K562 (cell line): Measurements from ENCODE around the gene HOXB6. TPM values are rescaled to one million over a fixed set of nuclear protein-coding genes. Genes with fewer than 3 reads are reported as not detected.
A peak's percentile ranks its signal among the peaks of the same experiment; 100 is the strongest.

Experiments
- ATAC-seq: fragments of 200-7000 bp; cut with Tn5 transposase; 3 replicates; pipeline ENCODE4 v1.9.1; 2020; ENCODE audit warnings: moderate library complexity
- BruUV-seq: library from RNA; stranded (reverse); fragments of 400-500 nt; replicated peaks from 2 replicates; lab custom pipeline; 2021; lab: Mats Ljungman, UMichigan
- CTCF ChIA-PET: fragments of 300-600 bp; formaldehyde crosslinking; extraction: SDS; loops from one replicate; lab custom pipeline; 2021; ENCODE audit warnings: low intra/inter-chr PET ratio; lab: Yijun Ruan, JAX
- POLR2A ChIA-PET: fragments of 300-600, 350-650 bp; sonication (Branson Sonifier 250); formaldehyde crosslinking; extraction: SDS; loops from one replicate; lab custom pipeline; 2021; ENCODE audit warnings: antibody characterized with exemption, inconsistent platforms; lab: Yijun Ruan, JAX
- DNase-seq, 4 experiments: peaks; one replicate each; pipeline versions ENCODE4 v3.0.0 to v3.0.0-alpha.2; 2011 to 2018; ENCODE audit warnings: low spot score in 3 of 4, mixed read lengths in 3 of 4; ENCODE audit errors: extremely low read depth in 1 of 4
- FAIRE-seq: peaks from 2 replicates; lab custom pipeline; 2011; peaks lifted over from hg19 to GRCh38; lab: Jason Lieb, UNC
- H2AFZ ChIP-seq: 2 replicates; pipeline ENCODE4 v1.6.0; 2011; ENCODE audit warnings: low read depth, low read length, control low read depth, inconsistent platforms
- H3K27ac ChIP-seq: fragments of 200-600 bp; 3 replicates; pipeline ENCODE4 v1.8.0; 2011; ENCODE audit warnings: low read depth, mild to moderate bottlenecking, control low read depth, inconsistent platforms, low read length, moderate library complexity, mixed read lengths; ENCODE audit errors: extremely low read depth
- H3K27me3 ChIP-seq, 2 experiments: fragments of 300-600 bp in 1 of 2; 2 replicates in 1 of 2; 3 replicates in 1 of 2; pipeline versions ENCODE4 v1.6.0 to v1.8.0; 2011; ENCODE audit warnings: inconsistent platforms in 2 of 2, low read length in 2 of 2, mild to moderate bottlenecking in 1 of 2, mixed read lengths in 1 of 2, moderate library complexity in 1 of 2; ENCODE audit not compliant: control insufficient read depth in 2 of 2, insufficient read depth in 2 of 2
- H3K36me3 ChIP-seq: fragments of 300-600 bp; 3 replicates; pipeline ENCODE4 v1.8.0; 2011; ENCODE audit warnings: mild to moderate bottlenecking, low read length, inconsistent platforms; ENCODE audit not compliant: control insufficient read depth, insufficient read depth
- H3K4me1 ChIP-seq, 2 experiments: fragments of 200-600 bp in 1 of 2; replicated peaks in 1 of 2; 2 replicates in 1 of 2; 3 replicates in 1 of 2; pipeline versions ENCODE4 v1.5.1 to v1.8.0; 2011; ENCODE audit warnings: inconsistent platforms in 2 of 2, low read length in 2 of 2, mild to moderate bottlenecking in 1 of 2, mixed read lengths in 1 of 2, moderate library complexity in 1 of 2; ENCODE audit not compliant: control insufficient read depth in 2 of 2, insufficient read depth in 2 of 2
- H3K4me2 ChIP-seq: 2 replicates; pipeline ENCODE4 v1.6.1; 2011; ENCODE audit warnings: low read length, control low read depth, inconsistent platforms, mixed read lengths; ENCODE audit not compliant: insufficient read depth
- H3K4me3 ChIP-seq: fragments of 200-600 bp; sonication (generic), shearing (Covaris generic); 2 replicates; pipeline ENCODE4 v1.5.1; 2016; ENCODE audit warnings: control low read depth, inconsistent platforms
- H3K79me2 ChIP-seq: fragments of 200-600 bp; 3 replicates; pipeline ENCODE4 v1.8.0; 2011; ENCODE audit warnings: low read length, inconsistent platforms; ENCODE audit not compliant: control insufficient read depth, insufficient read depth
- H3K9ac ChIP-seq, 2 experiments: 2 replicates each; pipeline versions ENCODE4 v1.6.0 to v1.6.1; 2011; ENCODE audit warnings: low read depth in 2 of 2, low read length in 2 of 2, control low read depth in 1 of 2, inconsistent platforms in 1 of 2, mild to moderate bottlenecking in 1 of 2, mixed read lengths in 1 of 2; ENCODE audit not compliant: insufficient read depth in 1 of 2
- H3K9me1 ChIP-seq: one replicate; pipeline ENCODE4 v1.6.0; 2011; ENCODE audit warnings: inconsistent platforms, mild to moderate bottlenecking, low read length, moderate library complexity; ENCODE audit not compliant: control insufficient read depth, insufficient read depth
- H3K9me3 ChIP-seq: replicated peaks from 2 replicates; pipeline ENCODE4 v1.5.1; 2011; ENCODE audit warnings: low read depth, low read length, inconsistent platforms; ENCODE audit not compliant: control insufficient read depth, insufficient read depth
- H4K20me1 ChIP-seq: replicated peaks from 2 replicates; pipeline ENCODE4 v1.6.1; 2011; ENCODE audit warnings: low read length, inconsistent platforms, mixed read lengths; ENCODE audit not compliant: control insufficient read depth, insufficient read depth
- ARHGAP35 ChIP-seq: fragments of 450-650 bp; IDR thresholded peaks from 2 replicates; pipeline ENCODE4 v1.6.1; 2018; ENCODE audit not compliant: partially characterized antibody
- CSDE1 ChIP-seq, 2 experiments: fragments of 450-650 bp; IDR thresholded peaks; 2 replicates each; pipeline ENCODE4 v1.6.1; 2016; ENCODE audit warnings: mild to moderate bottlenecking in 1 of 2
- MED1 ChIP-seq: sonication (generic); formaldehyde crosslinking; IDR thresholded peaks from 2 replicates; pipeline ENCODE4 v1.8.1; 2023; ENCODE audit warnings: missing genetic modification reagents, borderline replicate concordance
- TOE1 ChIP-seq, 2 experiments: fragments of 450-650 bp in 1 of 2; sonication (generic) in 1 of 2; formaldehyde crosslinking in 1 of 2; IDR thresholded peaks; 2 replicates each; pipeline versions ENCODE4 v1.7.1 to v1.8.0; 2016 to 2022; ENCODE audit warnings: borderline replicate concordance in 2 of 2, mild to moderate bottlenecking in 2 of 2, antibody characterized with exemption in 1 of 2, inconsistent platforms in 1 of 2, low read depth in 1 of 2, missing genetic modification reagents in 1 of 2, moderate library complexity in 1 of 2
- TRIM24 ChIP-seq, 2 experiments: fragments of 450-650 bp; IDR thresholded peaks; 2 replicates each; pipeline ENCODE4 v1.6.1; 2016
- XRCC5 ChIP-seq: fragments of 200-400 bp; formaldehyde crosslinking; IDR thresholded peaks from 2 replicates; pipeline ENCODE4 v1.6.1; 2017; ENCODE audit warnings: low read depth, mild to moderate bottlenecking, low read length
- ZFP91 ChIP-seq: sonication (generic); formaldehyde crosslinking; IDR thresholded peaks from 2 replicates; pipeline ENCODE4 v1.8.0; 2022; ENCODE audit warnings: mild to moderate bottlenecking, missing genetic modification reagents
- ZNF212 ChIP-seq: fragments of 450-650 bp; formaldehyde crosslinking; IDR thresholded peaks from 2 replicates; pipeline ENCODE4 v1.4.0; 2020; ENCODE audit warnings: mild to moderate bottlenecking
- ZNF280A ChIP-seq: fragments of 450-650 bp; IDR thresholded peaks from 2 replicates; pipeline ENCODE4 v1.6.1; 2018; ENCODE audit warnings: mild to moderate bottlenecking, low read depth; ENCODE audit not compliant: partially characterized antibody
- ZNF436 ChIP-seq: fragments of 250-450, 450-650 bp; sonication (Bioruptor Pico); formaldehyde crosslinking; IDR thresholded peaks from 2 replicates; pipeline ENCODE4 v1.7.0; 2020; ENCODE audit warnings: mild to moderate bottlenecking
- ZNF764 ChIP-seq: fragments of 250-450 bp; sonication (Bioruptor Pico); IDR thresholded peaks from 2 replicates; pipeline ENCODE4 v1.4.0; 2020; ENCODE audit warnings: low read depth, mild to moderate bottlenecking, moderate library complexity
- WGBS: fragments of 100-300 bp; shearing (Covaris generic); methylation state at CpG from one replicate; pipeline ENCODE4 v1.1.6; 2016; ENCODE audit warnings: low coverage, mixed read lengths; ENCODE audit not compliant: insufficient coverage; ENCODE audit errors: missing lambda C conversion rate; 5-methylcytosine and 5-hydroxymethylcytosine counted together
- in situ Hi-C: fragments of 300-500 bp; cut with MboI; formaldehyde crosslinking; loops from 4 replicates; pipeline ENCODE4 v1.15.0; 2018; ENCODE audit warnings: inconsistent platforms, mixed read lengths
- intact Hi-C: fragments of 100-400 bp; cut with micrococcal nuclease; formaldehyde crosslinking; loops from 2 replicates; pipeline ENCODE4 v1.14.2; 2022
- polyA plus RNA-seq, 8 experiments: library from polyadenylated mRNA; depleted of rRNA in 4 of 8; stranded (reverse) in 5 of 8; unstranded in 3 of 8; fragments of >200 nt; fragmentation: Nextera tagmentation in 2 of 8; fragmentation: Illumina TruSeq in 1 of 8; extraction: Ambion mirVana in 2 of 8; extraction: Trizol in 1 of 8; gene quantifications; 2 replicates each; pipeline versions ENCODE4 v1.2.1 to v1.2.3, GENCODE V29; 2011 to 2014; ENCODE audit warnings: inconsistent platforms in 1 of 8, missing spikeins in 1 of 8
- total RNA-seq, 7 experiments: library from RNA; depleted of rRNA in 6 of 7; stranded (reverse); fragments of >200 nt in 6 of 7; fragmentation: Illumina TruSeq in 2 of 7; extraction: Trizol in 2 of 7; gene quantifications; 2 replicates each; pipeline versions ENCODE4 v1.2.1 to v1.2.3, GENCODE V29; 2011 to 2021; ENCODE audit warnings: low replicate concordance in 1 of 7
- TF ChIP-seq, protein P1 (sequence below), 3 experiments: fragments of 200-800 bp in 1 of 3; sonication (Bioruptor generic) in 1 of 3; sonication (generic) in 1 of 3; formaldehyde crosslinking in 1 of 3; IDR thresholded peaks; 2 replicates each; pipeline versions ENCODE4 v1.6.1 to v1.8.0; 2016 to 2022; ENCODE audit warnings: mild to moderate bottlenecking in 2 of 3, missing compliant biosample characterization in 2 of 3, missing genetic modification characterization in 2 of 3, missing genetic modification reagents in 1 of 3
- TF ChIP-seq, protein P2 (sequence below): fragments of 450-650 bp; IDR thresholded peaks from 2 replicates; pipeline ENCODE4 v1.6.1; 2016; ENCODE audit warnings: missing biosample characterization, missing genetic modification characterization

Gene HOXB6
- total and polyA plus RNA-seq, 9 of the 15 experiments (the other 6 are each of a cell fraction or from before 2014, with no cell fraction given): 1.2 to 14.8 (median 4.9) TPM

GRCh38 chr17:48567646-48568354 is 37.0 kb downstream of the HOXB6 start (continued):
- TF ChIP-seq ZNF764 (CRISPR knock-in tag): no peak

DNA sequence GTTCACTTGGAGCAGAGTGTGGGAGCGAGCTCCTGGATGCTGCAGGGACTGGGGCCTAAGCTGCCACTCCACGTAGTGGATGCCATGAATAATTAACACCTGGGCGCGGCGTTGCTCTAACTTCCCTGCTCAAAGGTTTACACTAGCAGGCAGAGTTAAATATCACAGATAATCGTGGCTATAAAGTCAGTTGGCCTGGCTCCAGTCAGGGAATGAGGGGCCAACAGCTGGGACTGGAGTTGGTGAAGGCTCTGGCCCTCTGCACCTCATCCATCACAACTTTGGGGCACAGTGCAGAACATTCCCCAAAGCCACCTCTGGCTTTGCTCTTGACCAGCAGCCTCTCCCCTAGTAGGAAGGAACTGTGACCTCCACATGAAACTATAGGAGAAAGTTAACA is 37.6 kb downstream of the HOXB6 start:
- H3K4me1 ChIP-seq: peaks cover 30 to 31% of the 10 kb centered on the region in 2 experiments
- H3K9ac ChIP-seq: peak overlapping the region in 1 of 2 experiments; percentile 54; a peak in 1 of 4 replicates
- peaks cover 95% of the 10 kb centered on the region; the same call in 2 of the 3 replicates for H3K36me3 ChIP-seq
- POLR2A ChIA-PET: interaction anchor here (0.6 to 3.9 kb wide), 3 partner anchors 11 to 1222 kb away, joined by 3 to 21 read pairs (median 3); no protein-coding TSS in a partner anchor
- H3K4me2 ChIP-seq: no peak overlapping the region
- no peaks in the 10 kb centered on the region; the same call in 1 of the 2 replicates for H4K20me1 ChIP-seq
- H3K9me3 ChIP-seq: no peaks in the 10 kb centered on the region
- no peak overlapping the region for H3K27ac ChIP-seq
- DNase-seq (no peak), FAIRE-seq (no peak), ATAC-seq (no peak)
- peaks cover 62% of the 10 kb centered on the region for H3K79me2 ChIP-seq
- CTCF ChIA-PET: no interaction called here
- BruUV-seq: no TSS peak
- H2AFZ ChIP-seq: no peak overlapping the region
- H3K27me3 ChIP-seq: no peaks in the 10 kb centered on the region
- H3K4me3 ChIP-seq: no peak overlapping the region
- intact Hi-C loops (no loop called here), in situ Hi-C loops (no loop called here)
- WGBS: 72% methylated on average over 6 of the region's 6 CpGs
- H3K9me1 ChIP-seq: peaks cover 6% of the 10 kb centered on the region
- TF ChIP-seq TRIM24 (IDR thresholded peaks at IDR 0.05) (no peak), MED1 (CRISPR knock-in tag) (no peak), ZNF436 (no peak), TOE1 (IDR thresholded peaks at IDR 0.05; ENCODE audit: borderline replicate concordance) (no peak), TOE1 (CRISPR knock-in tag; IDR thresholded peaks at IDR 0.05; ENCODE audit: borderline replicate concordance, low read depth) (no peak), ZFP91 (CRISPR knock-in tag) (no peak), ZNF212 (CRISPR knock-in tag) (no peak), ARHGAP35 (no peak), ZNF280A (no peak), XRCC5 (no peak), CSDE1 (IDR thresholded peaks at IDR 0.05) (no peak)
- TF ChIP-seq, protein P1, sequence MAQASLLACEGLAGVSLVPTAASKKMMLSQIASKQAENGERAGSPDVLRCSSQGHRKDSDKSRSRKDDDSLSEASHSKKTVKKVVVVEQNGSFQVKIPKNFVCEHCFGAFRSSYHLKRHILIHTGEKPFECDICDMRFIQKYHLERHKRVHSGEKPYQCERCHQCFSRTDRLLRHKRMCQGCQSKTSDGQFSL (CRISPR knock-in tag; IDR thresholded peaks at IDR 0.05): no peak
- TF ChIP-seq, protein P1 (tag; IDR thresholded peaks at IDR 0.05): no peak
- TF ChIP-seq, protein P2, sequence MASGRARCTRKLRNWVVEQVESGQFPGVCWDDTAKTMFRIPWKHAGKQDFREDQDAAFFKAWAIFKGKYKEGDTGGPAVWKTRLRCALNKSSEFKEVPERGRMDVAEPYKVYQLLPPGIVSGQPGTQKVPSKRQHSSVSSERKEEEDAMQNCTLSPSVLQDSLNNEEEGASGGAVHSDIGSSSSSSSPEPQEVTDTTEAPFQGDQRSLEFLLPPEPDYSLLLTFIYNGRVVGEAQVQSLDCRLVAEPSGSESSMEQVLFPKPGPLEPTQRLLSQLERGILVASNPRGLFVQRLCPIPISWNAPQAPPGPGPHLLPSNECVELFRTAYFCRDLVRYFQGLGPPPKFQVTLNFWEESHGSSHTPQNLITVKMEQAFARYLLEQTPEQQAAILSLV: no peak
